NCI-H2081 treated with DMSO at 0.1 percent for 48 hours (cell line): ENCODE data around the gene DEFB118.
"Not testable (repeated sequence)": the region's sequence is repeated elsewhere in the genome, so short reads cannot be mapped to it uniquely, and the experiment has no call there.

ENCODE experiments used
- DNase-seq: peaks from one replicate; lab custom pipeline; 2025; lab: John Stamatoyannopoulos, UW

Gene DEFB118

DNA sequence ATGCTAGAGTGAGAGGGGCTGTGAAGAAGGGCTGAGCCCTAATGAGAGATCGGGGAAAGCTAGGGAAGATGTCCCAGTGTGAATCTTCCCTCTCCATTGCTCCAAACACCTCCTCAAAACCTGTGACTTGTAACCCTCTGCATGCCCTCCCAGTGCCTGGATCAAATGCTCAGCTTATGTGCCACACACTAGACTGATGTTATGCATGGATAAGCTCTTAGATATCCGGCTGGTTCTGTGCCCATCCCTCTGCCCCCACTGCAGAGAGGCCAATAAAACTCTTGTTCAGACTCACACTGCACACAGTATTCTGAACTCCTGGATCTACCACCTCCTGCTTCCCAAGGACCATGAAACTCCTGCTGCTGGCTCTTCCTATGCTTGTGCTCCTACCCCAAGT lies at the start of gene DEFB118:
DEFB118 (plus strand) TSS at position 301 of the 400 bp plus-strand sequence; CDS start at position 351, 50 bp downstream.
- DNase-seq: no peak

DNA sequence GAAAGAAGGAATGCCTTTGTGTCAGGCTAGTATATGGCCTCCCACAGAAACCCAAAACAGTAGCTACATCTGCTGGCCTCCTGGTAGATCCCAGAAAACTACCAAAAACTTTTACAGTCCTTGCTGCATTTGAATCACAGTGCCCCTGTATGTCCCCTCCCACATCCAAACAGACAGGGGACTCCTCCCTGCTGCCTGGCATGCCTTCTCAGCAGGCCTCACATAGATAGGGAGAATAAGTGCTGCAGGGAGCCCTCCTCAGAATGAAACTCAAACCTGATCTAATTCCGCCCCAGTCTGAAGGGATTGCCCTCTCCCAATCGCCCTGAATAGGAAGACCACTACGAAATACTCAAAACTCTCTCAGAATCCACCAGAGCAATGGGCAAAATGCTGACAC lies 45.9 kb upstream of the DEFB118 start:
- no peak for DNase-seq

- no peak for DNase-seq
These were observed 37.5 kb upstream of the DEFB118 start for GRCh38 chr20:31330893-31331292.

GRCh38 chr20:31341470-31341869 lies 26.9 kb upstream of the DEFB118 start:
- no peak for DNase-seq

DNA sequence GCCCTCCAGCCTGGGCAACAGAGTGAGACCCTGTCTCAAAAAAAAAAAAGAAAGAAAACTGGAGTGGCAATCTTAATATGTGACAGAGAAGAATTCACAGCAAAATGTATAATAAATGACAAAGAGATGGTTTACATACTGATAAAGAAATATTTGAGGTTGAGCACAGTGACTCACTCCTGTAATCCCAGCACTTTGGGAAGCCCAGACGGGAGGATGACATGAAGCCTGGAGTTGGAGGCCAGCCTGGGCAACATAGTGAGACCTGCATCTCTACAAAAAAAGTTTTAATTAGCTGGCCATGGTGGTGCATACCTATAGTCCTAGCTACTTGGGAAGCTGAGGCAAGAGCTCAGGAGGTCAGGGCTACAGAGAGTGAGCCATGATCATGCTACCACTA lies 12.4 kb upstream of the DEFB118 start:
- DNase-seq: no peak

GRCh38 chr20:31363295-31363694 lies 5.1 kb upstream of the DEFB118 start:
- no peak for DNase-seq

DNA sequence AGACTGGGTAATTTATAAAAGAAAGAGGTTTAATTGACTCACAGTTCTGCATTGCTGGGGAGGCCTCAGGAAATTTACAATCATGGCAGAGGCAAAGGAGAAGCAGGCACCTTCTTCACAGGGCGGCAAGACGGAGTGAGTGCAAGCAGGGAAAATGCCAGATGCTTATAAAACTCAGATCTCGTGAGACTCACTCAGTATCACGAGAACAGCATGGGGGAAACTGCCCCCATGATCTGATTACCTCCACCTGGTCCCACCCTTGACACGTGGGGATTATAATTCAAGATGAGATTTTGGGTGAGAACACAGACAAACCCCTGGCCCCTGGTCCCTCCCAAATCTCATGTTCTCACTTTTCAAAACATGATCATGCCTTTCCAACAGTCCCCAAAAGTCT lies 4.1 kb upstream of the DEFB118 start:
- DNase-seq: not testable (repeated sequence)

GRCh38 chr20:31374346-31374745 lies 5.9 kb downstream of the DEFB118 start:
- DNase-seq: no peak

DNA sequence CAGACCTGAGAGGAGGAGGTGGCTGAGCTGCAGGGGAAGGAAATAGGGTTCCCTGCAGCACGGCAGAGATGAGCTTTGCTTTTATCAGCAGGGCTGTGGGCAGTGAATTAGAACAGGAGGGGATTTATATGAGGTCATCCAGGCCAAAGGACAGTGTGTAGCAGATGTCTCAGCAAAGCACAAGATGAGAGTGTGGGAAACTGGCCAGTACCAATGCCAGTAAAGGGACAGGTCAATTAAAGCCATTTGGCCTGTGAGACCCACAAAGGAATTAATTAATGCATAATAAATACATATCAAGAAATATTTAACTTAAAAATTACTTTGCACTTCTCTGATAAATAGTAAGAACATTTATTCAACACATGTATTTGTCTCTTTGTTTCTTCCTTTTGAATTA lies 22.1 kb downstream of the DEFB118 start, which contains the start of gene DEFB119:
DEFB119 (minus strand) TSS at position 101 of the 400 bp plus-strand sequence. CDS start 107 bp downstream, outside the sequence.
- no peak for DNase-seq

DNA sequence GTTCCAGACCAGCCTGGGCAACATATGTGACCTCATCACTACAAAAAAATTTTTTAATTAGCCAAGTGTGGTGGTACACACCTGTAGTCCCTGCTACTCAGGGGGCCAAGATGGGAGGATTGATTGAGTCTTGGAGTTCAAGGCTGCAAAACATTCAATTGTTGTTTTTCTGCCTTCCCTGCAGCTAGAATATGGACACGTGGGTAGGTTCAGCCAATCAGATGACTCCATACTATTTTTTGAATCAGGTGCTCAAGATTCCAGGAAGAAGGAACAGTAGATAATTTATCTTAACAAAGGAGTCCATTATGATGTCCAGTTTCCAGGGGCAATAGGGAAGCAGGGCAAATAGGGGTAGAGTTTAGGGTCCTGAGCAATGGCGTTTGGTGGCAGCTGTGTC lies 24.4 kb downstream of the DEFB118 start:
- DNase-seq: no peak

- no peak for DNase-seq
These were observed 26.5 kb downstream of the DEFB118 start for GRCh38 chr20:31394900-31395299.

DNA sequence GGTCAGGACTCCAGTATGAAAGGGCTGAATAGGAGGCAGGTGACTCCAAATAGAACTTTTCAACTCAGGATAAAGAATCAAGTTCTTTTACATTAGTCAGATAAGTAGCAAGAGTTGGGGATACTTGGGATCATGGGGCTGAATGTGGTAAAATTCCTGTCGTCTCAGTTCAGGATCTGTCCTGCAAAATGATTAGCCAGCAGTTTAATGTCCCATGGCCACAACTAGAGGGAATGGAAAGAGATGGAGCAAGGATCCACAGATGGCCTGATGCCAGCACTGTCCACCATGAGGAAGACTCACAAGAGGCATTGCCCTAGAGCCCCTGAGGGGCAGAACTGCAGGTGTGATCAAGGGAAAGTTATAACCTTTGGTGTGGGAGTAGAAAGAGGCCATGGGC lies 35.5 kb downstream of the DEFB118 start:
- DNase-seq: no peak

GRCh38 chr20:31406115-31406514 lies 37.7 kb downstream of the DEFB118 start, which contains the start of gene DEFB121:
DEFB121 (minus strand) TSS chr20:31406215; CDS start chr20:31406152, 63 bp downstream.
- no peak for DNase-seq

DNA sequence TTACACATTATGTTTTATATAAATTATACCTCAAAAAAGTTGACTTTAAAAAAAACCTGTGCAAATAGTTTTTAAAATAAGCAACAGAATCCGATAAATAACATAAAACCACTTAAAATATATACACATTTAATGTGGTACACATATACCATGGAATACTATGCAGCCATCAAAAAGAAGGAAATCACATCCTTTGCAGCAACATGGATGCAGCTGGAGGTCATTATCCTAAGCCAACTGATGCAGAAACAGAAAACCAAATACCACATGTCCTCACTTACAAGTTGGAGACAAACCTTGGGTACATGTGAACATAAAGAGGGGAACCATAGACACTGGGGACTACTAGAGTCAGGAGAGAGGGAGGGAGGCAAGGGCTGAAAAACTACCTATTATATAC lies 41.6 kb downstream of the DEFB118 start:
- DNase-seq: no peak

DNA sequence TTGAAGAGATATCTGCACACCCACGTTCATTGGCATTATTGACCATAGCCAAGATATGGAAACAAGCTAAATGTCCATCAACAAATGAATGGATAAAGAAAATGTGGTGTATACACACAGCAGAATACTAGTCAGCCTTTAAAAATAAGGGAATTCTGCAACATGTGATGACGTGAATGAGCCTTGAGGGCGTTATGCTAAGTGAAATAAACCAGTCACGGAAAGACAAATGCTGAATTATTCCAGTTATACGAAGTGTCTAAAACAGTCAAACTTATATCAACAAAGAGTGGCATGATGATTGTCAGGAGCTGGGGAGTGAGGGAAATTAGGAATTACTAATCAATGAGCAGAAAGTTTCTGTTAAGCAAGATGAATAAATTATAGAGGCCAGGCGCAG lies 46.0 kb downstream of the DEFB118 start:
- DNase-seq: no peak

GRCh38 chr20:31415653-31416052 lies 47.3 kb downstream of the DEFB118 start:
- no peak for DNase-seq

- DNase-seq: no peak
These were observed 49.9 kb downstream of the DEFB118 start for GRCh38 chr20:31418307-31418706.
